Lower lobe of right lung (tissue), 2 donors: ENCODE data around the gene BAK1. TPM values are rescaled to one million over a fixed set of nuclear protein-coding genes. Genes with fewer than 3 reads are reported as not detected.
A peak's percentile ranks its signal among the peaks of the same experiment; 100 is the strongest.

ENCODE experiments used
- ATAC-seq, 2 donors: fragments of 200-7000 bp; cut with Tn5 transposase; one replicate each; pipeline ENCODE4 v1.9.1; 2020 to 2022; ENCODE audit warnings: mild to moderate bottlenecking in 2 of 2, moderate library complexity in 2 of 2
- DNase-seq: peaks from one replicate; pipeline ENCODE4 v3.0.0-alpha.2; 2020
- H3K27ac ChIP-seq: fragments of 200-600 bp; one replicate; pipeline ENCODE4 v1.8.0; 2022
- H3K27me3 ChIP-seq: fragments of 200-600 bp; one replicate; pipeline ENCODE4 v1.8.0; 2022; ENCODE audit warnings: low read depth
- H3K36me3 ChIP-seq: fragments of 200-600 bp; one replicate; pipeline ENCODE4 v1.8.0; 2022; ENCODE audit warnings: mild to moderate bottlenecking
- H3K4me1 ChIP-seq: fragments of 200-600 bp; one replicate; pipeline ENCODE4 v1.8.0; 2022
- H3K4me3 ChIP-seq: fragments of 200-600 bp; one replicate; pipeline ENCODE4 v1.8.0; 2022; ENCODE audit warnings: mild to moderate bottlenecking
- H3K9me3 ChIP-seq: fragments of 200-600 bp; one replicate; pipeline ENCODE4 v1.8.0; 2022
- CTCF ChIP-seq: fragments of 200-600 bp; IDR thresholded peaks from one replicate; pipeline ENCODE4 v1.8.0; 2022; ENCODE audit warnings: antibody characterized with exemption, mild to moderate bottlenecking
- intact Hi-C: fragments of 100-400 bp; cut with DNase I; formaldehyde crosslinking; loops from one replicate; pipeline ENCODE4 v1.11.0; 2022
- total RNA-seq: library from RNA; stranded (reverse); fragmentation: NEBNext Ultra II Directional; extraction: Animal tissue kit (Norgen Biotek cat#: 25700); gene quantifications from one replicate; pipeline ENCODE4 v1.2.1, GENCODE V29; 2021
- donor health status: DM: no; HTN: yes; CAD: no; lungs with severe emphysema.

Gene BAK1
- total RNA-seq, 1 donor from 2014 or later, result 22.3 TPM

DNA sequence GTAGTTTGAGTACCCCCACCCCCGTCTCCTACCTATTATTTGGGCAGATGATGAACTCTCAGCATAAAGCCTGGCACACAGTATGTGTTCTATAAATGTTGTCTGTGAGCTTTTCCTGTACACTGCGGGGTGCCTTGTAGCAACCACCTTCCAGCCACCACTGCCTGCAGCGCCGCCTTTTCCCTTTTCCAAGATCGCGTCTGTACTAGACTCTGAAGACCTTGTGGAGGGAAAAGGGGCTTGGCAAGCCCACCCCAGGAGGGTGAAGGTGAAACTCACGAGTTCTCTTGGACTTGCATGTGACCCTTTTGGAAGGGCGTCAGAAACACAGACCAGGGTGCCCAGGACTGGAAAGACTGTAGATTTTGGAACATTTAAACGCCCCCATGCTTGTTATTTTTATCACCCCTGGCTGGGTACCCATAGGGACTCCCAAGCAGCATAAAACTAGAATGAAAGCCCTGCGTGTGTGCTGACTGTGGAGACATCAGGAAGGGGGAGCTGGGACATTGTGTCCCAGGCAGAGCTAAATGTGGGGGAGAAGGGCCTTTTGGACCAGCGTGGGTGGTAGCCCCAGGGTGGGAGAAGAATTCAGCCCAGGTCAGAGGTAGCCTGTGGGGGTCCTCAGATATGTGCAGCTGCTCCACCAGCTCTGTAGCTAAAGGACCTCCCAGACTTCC lies 8.3 kb downstream of the BAK1 start:
- H3K4me3 ChIP-seq, result peak overlapping the region; percentile 75
- ATAC-seq, result peak in 1 of 2 donors; percentile 2

GRCh38 chr6:33570806-33571636 lies 9.1 kb downstream of the BAK1 start:
- intact Hi-C loops, result no loop called here
- Histone ChIP-seq H3K27me3 (no peaks in the 10 kb centered on the region), H3K36me3 (peaks cover 27% of the 10 kb centered on the region), H3K4me1 (peaks cover 7% of the 10 kb centered on the region), H3K9me3 (no peaks in the 10 kb centered on the region), H3K4me3 (peak overlapping the region; percentile 75), H3K27ac (peak overlapping the region; percentile 86)
- ATAC-seq (peak; percentile 94 to 98), DNase-seq (peak; percentile 91)
- TF ChIP-seq CTCF, result no peak

More for the DNA sequence above, 8.3 kb downstream of the BAK1 start:
- DNase-seq, result no peak
- Histone ChIP-seq H3K27ac (peak overlapping the region; percentile 86), H3K4me1 (peaks cover 10% of the 10 kb centered on the region), H3K9me3 (no peaks in the 10 kb centered on the region), H3K27me3 (no peaks in the 10 kb centered on the region), H3K36me3 (peaks cover 35% of the 10 kb centered on the region)
- TF ChIP-seq CTCF, result no peak
- intact Hi-C loops, result no loop called here

GRCh38 chr6:33568826-33569570 lies 11.1 kb downstream of the BAK1 start:
- Histone ChIP-seq H3K27ac (no peak overlapping the region), H3K36me3 (peaks cover 7% of the 10 kb centered on the region)
- DNase-seq, result no peak

GRCh38 chr6:33567836-33568235 lies 12.2 kb downstream of the BAK1 start:
- H3K9me3 ChIP-seq, result no peaks in the 10 kb centered on the region
- H3K4me1 ChIP-seq, result peaks cover 7% of the 10 kb centered on the region
- DNase-seq (no peak), ATAC-seq (no peak)
- intact Hi-C loops, result no loop called here
- no peak overlapping the region for H3K4me3 ChIP-seq
- H3K36me3 ChIP-seq, result no peaks in the 10 kb centered on the region
- H3K27me3 ChIP-seq, result no peaks in the 10 kb centered on the region
- H3K27ac ChIP-seq, result no peak overlapping the region
- TF ChIP-seq CTCF, result no peak

More at GRCh38 chr6:33568826-33569570, 11.1 kb downstream of the BAK1 start:
- Histone ChIP-seq H3K9me3 (no peaks in the 10 kb centered on the region), H3K4me1 (peaks cover 7% of the 10 kb centered on the region), H3K27me3 (no peaks in the 10 kb centered on the region), H3K4me3 (no peak overlapping the region)
- intact Hi-C loops, result no loop called here
- no peak for TF ChIP-seq CTCF
- ATAC-seq, result no peak
